Stimulated activated effector memory CD8-positive, alpha-beta T cell treated with anti-CD3 and anti-CD28 coated beads, Interleukin-12 subunit alpha, Interleukin-12 subunit beta, amount 100 ng/mL, for 72 hours (primary cell): Measurements from ENCODE around the gene CORO1A.
A peak's percentile ranks its signal among the peaks of the same experiment; 100 is the strongest.
"Not testable (repeated sequence)": the region's sequence is repeated elsewhere in the genome, so short reads cannot be mapped to it uniquely, and the experiment has no call there.

ENCODE experiments used
- ATAC-seq: fragments of 150-1000 bp; cut with Tn5 transposase; 2 replicates; pipeline ENCODE4 v1.10.0; 2021
- DNase-seq, 2 donors: peaks; one replicate each; pipeline ENCODE4 v3.0.0; 2021 to 2022; ENCODE audit warnings: low spot score in 2 of 2
- H3K27ac Mint-ChIP-seq: one replicate; pipeline ENCODE4 v1.8.0; 2022; ENCODE audit warnings: mild to moderate bottlenecking, mixed read lengths
- H3K36me3 Mint-ChIP-seq: one replicate; pipeline ENCODE4 v1.8.0; 2022; ENCODE audit warnings: mild to moderate bottlenecking, mixed read lengths
- H3K4me1 Mint-ChIP-seq: one replicate; pipeline ENCODE4 v1.8.0; 2022; ENCODE audit warnings: mixed read lengths
- H3K4me3 Mint-ChIP-seq: one replicate; pipeline ENCODE4 v1.8.0; 2022; ENCODE audit warnings: mild to moderate bottlenecking, mixed read lengths
- H3K9me3 Mint-ChIP-seq: one replicate; pipeline ENCODE4 v1.8.0; 2022; ENCODE audit warnings: mixed read lengths

Gene CORO1A

GRCh38 chr16:30209032-30209431, 25.6 kb downstream of the CORO1A start:
- peak in 1 of 2 donors; percentile 53 for DNase-seq
- not testable (repeated sequence) for H3K4me1 Mint-ChIP-seq
- ATAC-seq: peak; percentile 34

GRCh38 chr16:30211414-30211813, 28.0 kb downstream of the CORO1A start:
- not testable (repeated sequence) for H3K27ac Mint-ChIP-seq, H3K4me1 Mint-ChIP-seq, DNase-seq, H3K9me3 Mint-ChIP-seq, H3K4me3 Mint-ChIP-seq, H3K36me3 Mint-ChIP-seq
- ATAC-seq: peak; percentile 64

More at GRCh38 chr16:30209032-30209431, 25.6 kb downstream of the CORO1A start:
- H3K36me3 Mint-ChIP-seq, H3K4me3 Mint-ChIP-seq, H3K9me3 Mint-ChIP-seq, H3K27ac Mint-ChIP-seq: not testable (repeated sequence)

DNA sequence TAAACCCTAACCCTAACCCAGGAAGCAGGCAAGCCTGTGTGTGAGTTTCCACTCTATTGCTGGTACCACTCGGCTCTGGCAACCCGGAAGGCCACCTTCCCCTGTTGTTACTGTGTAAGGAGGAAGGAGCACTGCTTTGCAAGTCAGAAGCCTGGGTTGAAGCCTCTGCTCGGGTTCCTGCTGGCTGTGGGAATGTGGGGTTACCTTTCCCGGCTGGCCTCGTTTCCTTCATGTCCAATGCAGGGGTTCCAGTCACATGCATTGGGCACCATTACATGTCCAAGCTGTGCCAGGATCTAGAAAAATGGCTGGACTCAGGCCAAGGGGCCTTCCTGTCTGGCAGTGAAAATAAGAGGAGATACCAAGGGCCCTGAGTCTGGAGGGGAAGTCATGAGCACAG, 33.7 kb downstream of the CORO1A start:
- H3K4me3 Mint-ChIP-seq, H3K36me3 Mint-ChIP-seq, H3K27ac Mint-ChIP-seq, ATAC-seq, H3K9me3 Mint-ChIP-seq, H3K4me1 Mint-ChIP-seq: not testable (repeated sequence)
- peak in 1 of 2 donors; percentile 46 for DNase-seq
